H1 (cell line): ENCODE measurements around the gene KCNN4. TPM values are rescaled to one million over a fixed set of nuclear protein-coding genes. Genes with fewer than 3 reads are reported as not detected.

Experiments used
- CTCF ChIA-PET: fragments of 300-600 bp; sonication (Branson Sonifier 250); formaldehyde crosslinking; loops from one replicate; lab custom pipeline; 2021; ENCODE audit not compliant: partially characterized antibody; lab: Charles Lee
- POLR2A ChIA-PET: fragments of 300-600 bp; sonication (Branson Sonifier 250); formaldehyde crosslinking; loops from one replicate; lab custom pipeline; 2021; ENCODE audit warnings: inconsistent platforms; ENCODE audit not compliant: partially characterized antibody; lab: Charles Lee
- DNase-seq, 2 experiments: peaks; one replicate each; pipeline versions ENCODE4 v3.0.0 to v3.0.0-alpha.2; 2010 to 2022; ENCODE audit warnings: low spot score in 2 of 2, low read depth in 1 of 2, mixed read lengths in 1 of 2
- FAIRE-seq: peaks from 2 replicates; lab custom pipeline; 2011; peaks lifted over from hg19 to GRCh38; lab: Jason Lieb, UNC
- H2AFZ ChIP-seq: 2 replicates; pipeline ENCODE4 v1.8.1; 2012; ENCODE audit warnings: low read length, inconsistent platforms
- H2AK5ac ChIP-seq: 2 replicates; pipeline ENCODE4 v1.6.1; 2013; ENCODE audit warnings: low read depth, low read length
- H2BK120ac ChIP-seq: replicated peaks from 2 replicates; pipeline ENCODE3; 2013; ENCODE audit warnings: low read depth, low read length, inconsistent platforms
- H2BK12ac ChIP-seq: 2 replicates; pipeline ENCODE4 v1.6.1; 2013; ENCODE audit warnings: low read depth, low read length
- H2BK15ac ChIP-seq: 2 replicates; pipeline ENCODE4 v1.6.1; 2013; ENCODE audit warnings: low read length
- H2BK20ac ChIP-seq: 2 replicates; pipeline ENCODE4 v1.6.1; 2013; ENCODE audit warnings: low read length
- H2BK5ac ChIP-seq: 2 replicates; pipeline ENCODE4 v1.6.1; 2013; ENCODE audit warnings: low read depth, low read length
- H3K14ac ChIP-seq: 2 replicates; pipeline ENCODE4 v1.6.1; 2013; ENCODE audit warnings: inconsistent platforms; ENCODE audit not compliant: insufficient read length
- H3K18ac ChIP-seq: 2 replicates; pipeline ENCODE4 v1.6.1; 2013; ENCODE audit warnings: low read length; ENCODE audit errors: extremely low read depth
- H3K23ac ChIP-seq: 2 replicates; pipeline ENCODE4 v1.6.1; 2013; ENCODE audit warnings: inconsistent platforms; ENCODE audit not compliant: insufficient read length
- H3K23me2 ChIP-seq: 2 replicates; pipeline ENCODE4 v1.6.1; 2013; ENCODE audit warnings: low read depth, low read length
- H3K27ac ChIP-seq: 2 replicates; pipeline ENCODE4 v1.6.1; 2011; ENCODE audit warnings: low read depth, low read length, inconsistent platforms
- H3K27me3 ChIP-seq, 4 experiments: replicated peaks in 1 of 4; 1 replicate in 1 of 4; 2 replicates in 3 of 4; pipeline versions ENCODE4 v1.6.1 to v1.8.1; 2011 to 2013; ENCODE audit warnings: low read length in 3 of 4, mild to moderate bottlenecking in 3 of 4, inconsistent platforms in 2 of 4, mixed read lengths in 2 of 4, moderate library complexity in 1 of 4; ENCODE audit not compliant: control insufficient read depth in 3 of 4, insufficient read depth in 3 of 4; ENCODE audit errors: extremely low read depth in 1 of 4
- H3K36me3 ChIP-seq, 4 experiments: 2 replicates each; pipeline versions ENCODE4 v1.6.1 to v1.8.1; 2011 to 2013; ENCODE audit warnings: mild to moderate bottlenecking in 4 of 4, low read length in 3 of 4, moderate library complexity in 2 of 4, control low read depth in 1 of 4, inconsistent platforms in 1 of 4; ENCODE audit not compliant: insufficient read depth in 4 of 4, control insufficient read depth in 2 of 4
- H3K4ac ChIP-seq: replicated peaks from 2 replicates; pipeline ENCODE3; 2013; ENCODE audit warnings: low read length, low read depth, mixed read lengths, inconsistent platforms; ENCODE audit not compliant: insufficient read length
- H3K4me1 ChIP-seq, 4 experiments: replicated peaks in 1 of 4; 1 replicate in 1 of 4; 2 replicates in 3 of 4; pipeline versions ENCODE4 v1.6.1 to v1.8.1; 2011 to 2013; ENCODE audit warnings: low read length in 3 of 4, inconsistent platforms in 2 of 4, mixed read lengths in 1 of 4; ENCODE audit not compliant: insufficient read depth in 4 of 4, control insufficient read depth in 3 of 4
- H3K4me2 ChIP-seq, 2 experiments: 2 replicates each; pipeline versions ENCODE4 v1.6.1 to v1.8.1; 2011 to 2013; ENCODE audit warnings: low read depth in 2 of 2, low read length in 2 of 2, control low read depth in 1 of 2, inconsistent platforms in 1 of 2, mild to moderate bottlenecking in 1 of 2; ENCODE audit not compliant: insufficient read depth in 1 of 2
- H3K4me3 ChIP-seq, 4 experiments: fragments of 200-600, 300-600 bp in 1 of 4; sonication (generic), shearing (Covaris generic), sonication (Bioruptor Twin) in 1 of 4; 2 replicates each; pipeline versions ENCODE4 v1.5.1 to v1.8.1; 2011 to 2016; ENCODE audit warnings: low read length in 4 of 4, low read depth in 3 of 4, control low read depth in 2 of 4, inconsistent platforms in 2 of 4, mild to moderate bottlenecking in 2 of 4, mixed read lengths in 1 of 4, moderate library complexity in 1 of 4; ENCODE audit not compliant: insufficient read depth in 2 of 4; ENCODE audit errors: extremely low read depth in 1 of 4
- H3K56ac ChIP-seq: replicated peaks from 2 replicates; pipeline ENCODE3; 2013; ENCODE audit warnings: low read depth, mild to moderate bottlenecking, mixed read lengths, low read length, inconsistent platforms; ENCODE audit not compliant: insufficient read length
- H3K79me1 ChIP-seq: 2 replicates; pipeline ENCODE4 v1.6.1; 2013; ENCODE audit warnings: low read depth, low read length, control low read depth
- H3K79me2 ChIP-seq, 2 experiments: 2 replicates each; pipeline versions ENCODE4 v1.6.1 to v1.8.1; 2012 to 2013; ENCODE audit warnings: low read length in 2 of 2, mild to moderate bottlenecking in 2 of 2, inconsistent platforms in 1 of 2; ENCODE audit not compliant: insufficient read depth in 2 of 2, control insufficient read depth in 1 of 2
- H3K9ac ChIP-seq, 4 experiments: replicated peaks in 1 of 4; 1 replicate in 1 of 4; 2 replicates in 3 of 4; pipeline versions ENCODE4 v1.6.1 to v1.8.1; 2011 to 2013; ENCODE audit warnings: low read depth in 3 of 4, low read length in 3 of 4, control low read depth in 2 of 4, mild to moderate bottlenecking in 2 of 4, moderate library complexity in 2 of 4, inconsistent platforms in 1 of 4; ENCODE audit errors: extremely low read depth in 1 of 4
- H3K9me3 ChIP-seq, 2 experiments: 2 replicates each; pipeline versions ENCODE4 v1.6.1 to v1.8.1; 2012 to 2013; ENCODE audit warnings: mild to moderate bottlenecking in 2 of 2, moderate library complexity in 2 of 2, control low read depth in 1 of 2, inconsistent platforms in 1 of 2, low read depth in 1 of 2, low read length in 1 of 2, mixed read lengths in 1 of 2; ENCODE audit not compliant: insufficient read depth in 2 of 2
- H4K20me1 ChIP-seq, 2 experiments: replicated peaks in 1 of 2; 2 replicates each; pipeline versions ENCODE3 to v1.8.1; 2011 to 2013; ENCODE audit warnings: inconsistent platforms in 2 of 2, low read length in 2 of 2, mild to moderate bottlenecking in 1 of 2; ENCODE audit not compliant: insufficient read depth in 2 of 2, control insufficient read depth in 1 of 2
- H4K5ac ChIP-seq: 2 replicates; pipeline ENCODE4 v1.6.1; 2013; ENCODE audit warnings: low read length, low read depth, mixed read lengths, inconsistent platforms; ENCODE audit not compliant: insufficient read length
- H4K8ac ChIP-seq: 2 replicates; pipeline ENCODE4 v1.8.0; 2013; ENCODE audit warnings: mild to moderate bottlenecking, moderate library complexity, low read length, inconsistent platforms; ENCODE audit not compliant: insufficient read depth; ENCODE audit errors: extremely low read depth
- H4K91ac ChIP-seq: replicated peaks from 2 replicates; pipeline ENCODE3; 2013; ENCODE audit warnings: low read length, mixed read lengths, inconsistent platforms; ENCODE audit not compliant: insufficient read length
- RNF2 ChIP-seq: fragments of 200-900, 300-1000 bp; sonication (generic); IDR thresholded peaks from 2 replicates; pipeline ENCODE4 v1.7.1; 2016; ENCODE audit warnings: borderline replicate concordance, low read depth, mild to moderate bottlenecking, antibody characterized with exemption, low read length; ENCODE audit not compliant: poor library complexity, severe bottlenecking; ENCODE audit errors: missing control alignments
- YY1 ChIP-seq: IDR thresholded peaks from 2 replicates; pipeline ENCODE4 v1.6.1; 2011; ENCODE audit warnings: low read depth, mild to moderate bottlenecking, low read length
- WGBS, 2 experiments: shearing (Covaris generic) in 1 of 2; methylation state at CpG; one replicate each; pipeline versions ENCODE4 v1.1.6 to v1.1.7; 2013 to 2015; ENCODE audit warnings: low lambda C conversion rate in 2 of 2, mixed read lengths in 2 of 2, inconsistent platforms in 1 of 2, low coverage in 1 of 2, missing lambda C conversion rate in 1 of 2; ENCODE audit not compliant: insufficient replicate concordance in 2 of 2, insufficient coverage in 1 of 2, insufficient read length in 1 of 2; ENCODE audit errors: extremely low coverage in 1 of 2, missing lambda C conversion rate in 1 of 2; 5-methylcytosine and 5-hydroxymethylcytosine counted together
- polyA plus RNA-seq, 7 experiments: library from polyadenylated mRNA; depleted of rRNA in 3 of 7; stranded (reverse) in 5 of 7; unstranded in 2 of 7; fragments of >200 nt in 5 of 7; fragments of 200-250 nt in 2 of 7; gene quantifications; 1 replicate in 5 of 7; 2 replicates in 1 of 7; 4 replicates in 1 of 7; pipeline versions ENCODE4 v1.2.1 to v1.2.3, GENCODE V29; 2011 to 2013; ENCODE audit warnings: missing spikeins in 2 of 7, mixed read lengths in 2 of 7
- total RNA-seq: library from RNA; stranded (reverse); fragmentation: NEBNext Ultra II Directional; extraction: Animal tissue kit (Norgen Biotek cat#: 25700); gene quantifications from 2 replicates; pipeline ENCODE4 v1.2.1, GENCODE V29; 2021

KCNN4 gene
- total and polyA plus RNA-seq, 2 of the 8 experiments (the other 6 are each of a cell fraction or from before 2014, with no cell fraction given), result 0.78 to 1.5 TPM

- H4K91ac ChIP-seq, result no peak overlapping the region
- H3K9ac ChIP-seq, result no peak overlapping the region
- H2BK12ac ChIP-seq, result no peak overlapping the region
- no peak for TF ChIP-seq RNF2
- TF ChIP-seq YY1, result no peak
- ChIA-PET CTCF (interaction anchor here (0.9 to 2.9 kb wide), 3 partner anchors 11 to 93 kb away, joined by 3 to 11 read pairs (median 7); no protein-coding TSS in a partner anchor), POLR2A (interaction anchor here (1.0 kb wide), 1 partner anchor 11 kb away, joined by 3 read pairs; no protein-coding TSS in a partner anchor)
- no peak overlapping the region for H3K4ac ChIP-seq
- H3K14ac ChIP-seq, result no peak overlapping the region
- H3K27ac ChIP-seq, result no peak overlapping the region
- no peak overlapping the region for H2BK5ac ChIP-seq
- H3K56ac ChIP-seq, result no peak overlapping the region
- H4K8ac ChIP-seq, result no peak overlapping the region
- H2AK5ac ChIP-seq, result no peak overlapping the region
- H3K9me3 ChIP-seq, result no peaks in the 10 kb centered on the region
- no peak overlapping the region for H3K4me3 ChIP-seq
- H3K23me2 ChIP-seq, result no peaks in the 10 kb centered on the region
- no peak overlapping the region for H2AFZ ChIP-seq
- H4K20me1 ChIP-seq, result peaks cover 0 to 3% of the 10 kb centered on the region in 2 experiments
- no peak overlapping the region for H2BK15ac ChIP-seq
- no peaks in the 10 kb centered on the region for H3K79me2 ChIP-seq
- no peak overlapping the region for H2BK120ac ChIP-seq
- no peaks in the 10 kb centered on the region for H3K4me1 ChIP-seq
- H3K23ac ChIP-seq, result no peak overlapping the region
- DNase-seq (no peak), FAIRE-seq (no peak)
- no peaks in the 10 kb centered on the region for H3K27me3 ChIP-seq
- WGBS, 2 experiments, result 91% methylated on average over 6 of the region's 6 CpGs; no CpG with 5 or more reads in 1 of the 2 experiments
- no peak overlapping the region for H3K18ac ChIP-seq
- H3K79me1 ChIP-seq, result no peaks in the 10 kb centered on the region
- H2BK20ac ChIP-seq, result no peak overlapping the region
- H3K36me3 ChIP-seq, result peaks cover 15 to 43% (median 37%) of the 10 kb centered on the region in 4 experiments
- no peak overlapping the region for H4K5ac ChIP-seq
- no peak overlapping the region for H3K4me2 ChIP-seq
Measured at GRCh38 chr19:43735013-43735412, 45.8 kb downstream of the KCNN4 start.
